ENCODE data around the gene EDAR. TPM values are rescaled to one million over a fixed set of nuclear protein-coding genes. Genes with fewer than 3 reads are reported as not detected.

The EDAR gene
- total RNA-seq, 1 donor from 2014 or later, result not detected

- no peaks in the 10 kb centered on the region for H3K36me3 ChIP-seq
- intact Hi-C loops (cut with DNase I), result no loop called here
- H3K4me3 ChIP-seq, result no peak overlapping the region
- no peaks in the 10 kb centered on the region for H3K9me3 ChIP-seq
- TF ChIP-seq CTCF (IDR thresholded peaks at IDR 0.05), result no peak
- H3K27me3 ChIP-seq, result no peaks in the 10 kb centered on the region
- H3K27ac ChIP-seq, result no peak overlapping the region
- DNase-seq (ENCODE audit: low spot score in 2 of 2), result no peak
- H3K4me1 ChIP-seq, result no peaks in the 10 kb centered on the region
Measured at GRCh38 chr2:108979461-108979860, 9.6 kb downstream of the EDAR start.

DNA sequence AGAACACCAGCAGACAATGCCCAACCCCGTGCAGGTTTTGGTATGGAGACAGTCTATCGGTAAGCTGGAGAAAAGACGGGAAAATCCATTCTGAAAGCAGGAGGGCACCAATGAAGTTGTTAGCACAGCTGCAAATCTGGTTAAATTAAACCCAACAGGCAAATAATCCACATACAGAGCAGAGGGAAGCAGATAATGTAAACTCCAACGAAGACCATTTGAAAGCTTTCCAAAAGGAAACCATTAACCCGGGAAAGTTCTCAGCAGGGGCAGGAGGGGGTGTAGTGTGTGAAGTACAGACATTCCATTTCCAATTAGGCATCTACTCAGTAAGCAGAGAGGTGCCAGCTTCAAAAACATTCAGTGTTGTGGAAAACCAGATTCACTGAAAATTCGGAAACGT is 10.3 kb downstream of the EDAR start:
- Histone ChIP-seq H3K9me3 (no peaks in the 10 kb centered on the region), H3K27me3 (no peaks in the 10 kb centered on the region), H3K36me3 (no peaks in the 10 kb centered on the region), H3K4me3 (no peak overlapping the region), H3K27ac (no peak overlapping the region), H3K4me1 (no peaks in the 10 kb centered on the region)
- intact Hi-C loops (cut with DNase I), result no loop called here
- no peak for TF ChIP-seq CTCF (IDR thresholded peaks at IDR 0.05)
- no peak for DNase-seq (ENCODE audit: low spot score in 2 of 2)

GRCh38 chr2:108975613-108976435 is 13.2 kb downstream of the EDAR start:
- no peak overlapping the region for H3K27ac ChIP-seq
- no peaks in the 10 kb centered on the region for H3K9me3 ChIP-seq
- no peaks in the 10 kb centered on the region for H3K27me3 ChIP-seq
- H3K4me1 ChIP-seq, result no peaks in the 10 kb centered on the region
- no peak for TF ChIP-seq CTCF (IDR thresholded peaks at IDR 0.05)
- H3K4me3 ChIP-seq, result no peak overlapping the region
- no peak for DNase-seq (ENCODE audit: low spot score in 2 of 2)
- H3K36me3 ChIP-seq, result no peaks in the 10 kb centered on the region
- intact Hi-C loops (cut with DNase I), result no loop called here

DNA sequence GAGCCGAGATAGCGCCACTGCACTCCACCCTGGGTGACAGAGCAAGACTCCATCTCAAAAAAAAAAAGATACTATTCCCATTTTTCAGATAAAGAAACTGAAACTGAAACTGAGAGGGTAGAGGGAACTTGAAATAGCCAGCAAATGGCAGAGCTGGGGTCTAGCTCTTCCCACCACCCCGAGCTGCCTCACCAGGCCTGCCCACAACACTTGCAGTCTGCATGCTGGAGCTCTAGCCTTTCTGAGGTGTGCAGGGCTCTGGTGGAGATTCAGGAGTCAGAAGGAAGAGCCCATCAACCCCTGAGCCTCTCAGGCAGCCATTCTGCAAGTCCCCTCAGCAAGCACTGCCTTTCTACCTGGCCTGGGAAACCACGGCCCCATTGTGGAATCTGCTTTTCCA is 14.3 kb downstream of the EDAR start:
- Histone ChIP-seq H3K27ac (no peak overlapping the region), H3K27me3 (no peaks in the 10 kb centered on the region), H3K4me1 (no peaks in the 10 kb centered on the region), H3K9me3 (no peaks in the 10 kb centered on the region), H3K4me3 (no peak overlapping the region), H3K36me3 (no peaks in the 10 kb centered on the region)
- TF ChIP-seq CTCF (IDR thresholded peaks at IDR 0.05), result no peak
- intact Hi-C loops (cut with DNase I), result no loop called here
- DNase-seq (ENCODE audit: low spot score in 2 of 2), result no peak

DNA sequence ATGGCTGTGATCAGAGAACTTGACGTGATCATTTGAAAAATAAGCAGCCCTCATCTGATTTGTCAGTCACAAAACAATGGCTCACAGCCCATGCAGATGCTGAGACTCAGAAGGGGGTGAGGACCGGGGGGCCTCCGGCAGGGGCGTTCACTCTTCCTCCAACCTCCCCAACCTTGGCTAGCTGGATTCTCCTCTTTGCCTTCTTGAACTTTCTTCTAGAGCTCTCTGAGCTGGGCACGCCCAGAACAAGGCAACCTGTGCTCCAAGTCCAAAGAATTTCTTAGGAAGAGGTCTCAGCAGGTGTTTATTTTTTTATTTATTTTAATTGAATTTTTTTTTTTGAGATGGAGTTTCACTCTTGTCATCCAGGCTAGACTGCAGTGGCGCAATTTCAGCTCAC is 16.4 kb downstream of the EDAR start:
- Histone ChIP-seq H3K27ac (no peak overlapping the region), H3K9me3 (no peaks in the 10 kb centered on the region), H3K4me3 (no peak overlapping the region), H3K36me3 (no peaks in the 10 kb centered on the region), H3K27me3 (no peaks in the 10 kb centered on the region), H3K4me1 (no peaks in the 10 kb centered on the region)
- TF ChIP-seq CTCF (IDR thresholded peaks at IDR 0.05), result no peak
- DNase-seq (ENCODE audit: low spot score in 2 of 2), result no peak
- intact Hi-C loops (cut with DNase I), result no loop called here
